H4 (cell line): Measurements from ENCODE around the gene CYP26B1. TPM values are rescaled to one million over a fixed set of nuclear protein-coding genes. Genes with fewer than 3 reads are reported as not detected.
A peak's percentile ranks its signal among the peaks of the same experiment; 100 is the strongest.

Source experiments
- DNase-seq: peaks from one replicate; pipeline ENCODE4 v3.0.0-alpha.2; 2015; ENCODE audit warnings: low spot score
- total RNA-seq: library from RNA; depleted of rRNA; stranded (reverse); fragments of >200 nt; shearing (Covaris generic); gene quantifications from 2 replicates; pipeline ENCODE4 v1.2.3, GENCODE V29; 2014

Gene CYP26B1
- total RNA-seq, 1 experiment from 2014 or later: 1.5 TPM

DNA sequence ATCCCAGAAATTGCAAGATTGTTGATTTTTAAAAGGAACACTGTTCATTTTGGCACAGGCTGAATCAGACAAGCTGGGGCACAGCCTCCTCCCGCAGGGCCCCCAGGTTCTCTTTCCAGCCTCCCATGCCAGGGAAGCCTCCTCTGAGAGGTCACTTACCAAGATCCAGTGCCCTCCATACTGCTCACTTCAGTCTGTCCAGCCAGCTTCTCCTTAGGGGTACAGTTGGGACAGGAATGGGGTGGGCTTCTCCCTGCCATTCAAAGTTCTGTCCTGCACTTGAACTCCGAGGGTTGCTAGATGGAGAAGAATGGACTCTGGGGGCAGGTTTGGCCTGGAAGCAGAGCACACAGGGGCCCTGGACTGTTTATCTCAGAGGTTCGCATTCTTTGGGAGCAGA lies 7.5 kb upstream of the CYP26B1 start:
- DNase-seq: no peak

DNA sequence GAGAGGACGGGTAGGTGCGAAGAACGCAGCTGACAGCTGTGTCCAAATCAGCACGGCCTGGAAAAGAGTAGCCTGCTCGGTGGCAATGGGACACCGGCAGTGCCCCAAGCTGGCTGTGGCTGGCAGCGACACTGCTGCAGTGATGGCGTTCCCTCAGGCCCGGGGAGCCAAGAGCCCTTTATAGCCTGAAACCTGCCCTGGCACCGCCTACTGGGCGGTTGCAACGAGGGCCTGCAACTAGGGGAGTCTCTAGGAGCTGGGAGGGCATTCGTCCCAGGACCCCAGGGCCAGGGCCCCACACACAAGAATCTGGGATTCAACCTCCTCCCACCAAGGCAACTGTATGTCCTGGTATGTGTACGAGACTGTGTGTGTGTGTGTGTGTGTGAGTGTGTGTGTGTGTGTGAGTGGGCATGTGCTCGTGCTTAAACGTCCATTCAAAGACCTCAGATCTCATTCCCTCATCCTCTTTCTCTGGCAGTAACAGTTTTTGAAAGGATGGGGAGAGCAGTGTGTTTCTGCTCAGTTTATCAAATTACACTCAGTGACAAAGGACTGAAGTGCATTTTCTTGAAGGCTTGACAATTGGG lies 6.8 kb upstream of the CYP26B1 start:
- no peak for DNase-seq

DNA sequence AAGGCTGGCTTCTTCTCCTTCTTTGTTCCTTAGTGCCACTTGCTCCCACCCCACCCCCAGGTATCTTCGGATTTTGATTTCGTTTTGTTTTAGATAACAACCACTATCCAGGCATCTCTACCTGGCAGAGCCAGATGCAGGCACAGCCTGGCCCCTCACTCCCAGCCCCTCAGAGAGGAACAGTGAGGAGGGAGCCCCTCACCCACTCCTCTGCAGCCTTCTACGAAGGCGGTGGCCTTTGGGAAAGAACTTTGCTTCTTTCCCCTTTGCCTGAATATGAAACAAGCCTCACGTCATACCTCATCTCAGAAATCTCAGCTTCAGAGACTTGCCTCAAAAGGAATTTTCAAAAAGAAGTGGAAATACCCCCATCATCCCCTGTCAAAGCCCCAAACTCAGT lies 6.3 kb upstream of the CYP26B1 start:
- DNase-seq: no peak

DNA sequence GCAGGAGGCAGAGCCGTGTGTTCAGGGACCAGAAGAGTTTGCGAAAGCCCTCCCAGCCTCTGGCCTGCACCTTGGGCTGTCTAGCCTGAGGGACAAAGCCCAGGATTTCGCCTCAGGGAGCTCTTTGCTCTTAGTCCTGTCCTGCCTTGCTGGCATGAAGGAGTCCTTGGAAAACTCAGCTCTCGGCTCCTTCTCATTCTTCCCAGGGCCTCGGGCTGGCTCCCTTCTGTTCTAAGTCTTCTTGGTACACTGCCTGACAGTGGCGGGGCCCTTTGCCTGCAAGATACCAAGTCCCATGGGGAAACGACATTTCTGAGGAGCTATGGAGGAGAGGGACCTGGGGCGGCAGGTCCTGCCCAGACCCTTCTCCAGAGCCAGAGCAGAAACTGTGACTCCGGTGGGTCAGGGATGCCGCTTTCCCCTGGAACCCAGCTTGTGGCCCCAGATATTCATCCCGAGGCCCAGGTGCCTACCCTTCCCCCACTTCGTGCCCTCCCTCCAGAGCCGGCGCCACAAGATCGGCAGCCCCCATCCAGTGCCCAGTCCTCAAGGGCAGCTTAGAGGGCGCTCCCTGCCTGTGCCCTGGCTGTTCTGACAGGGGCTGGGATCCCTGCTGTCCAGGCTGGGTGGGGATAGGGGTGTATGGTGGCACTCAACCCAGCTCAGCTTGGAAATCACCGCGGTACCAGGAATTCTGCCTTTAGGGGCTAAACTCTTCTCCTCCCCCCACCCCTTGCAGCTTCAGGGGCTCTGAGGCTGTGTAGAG lies 5.5 kb upstream of the CYP26B1 start:
- DNase-seq: no peak

DNA sequence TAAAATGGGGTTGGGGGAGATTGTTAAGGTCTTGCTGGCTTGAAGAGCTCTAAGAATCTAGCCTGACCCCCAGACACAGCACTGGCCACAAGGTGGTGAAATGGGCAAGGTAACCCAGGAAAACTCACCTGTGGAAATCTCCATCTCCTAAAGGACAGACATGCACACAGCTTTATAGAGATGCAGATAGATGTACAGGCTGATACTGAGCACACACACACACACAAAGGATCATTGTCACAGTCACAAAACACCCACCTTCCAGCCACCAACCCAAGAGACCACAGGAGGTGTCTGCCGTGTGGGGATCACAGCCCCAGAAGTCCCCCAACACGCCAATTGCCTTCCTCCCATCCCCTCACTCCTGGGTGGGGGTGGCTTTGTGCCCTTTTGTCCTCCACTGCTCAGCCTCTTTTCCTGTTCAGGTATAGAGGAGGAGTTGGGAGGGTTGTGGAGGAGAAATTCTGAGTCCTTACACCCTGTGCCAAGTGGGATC lies 3.2 kb upstream of the CYP26B1 start:
- no peak for DNase-seq

DNA sequence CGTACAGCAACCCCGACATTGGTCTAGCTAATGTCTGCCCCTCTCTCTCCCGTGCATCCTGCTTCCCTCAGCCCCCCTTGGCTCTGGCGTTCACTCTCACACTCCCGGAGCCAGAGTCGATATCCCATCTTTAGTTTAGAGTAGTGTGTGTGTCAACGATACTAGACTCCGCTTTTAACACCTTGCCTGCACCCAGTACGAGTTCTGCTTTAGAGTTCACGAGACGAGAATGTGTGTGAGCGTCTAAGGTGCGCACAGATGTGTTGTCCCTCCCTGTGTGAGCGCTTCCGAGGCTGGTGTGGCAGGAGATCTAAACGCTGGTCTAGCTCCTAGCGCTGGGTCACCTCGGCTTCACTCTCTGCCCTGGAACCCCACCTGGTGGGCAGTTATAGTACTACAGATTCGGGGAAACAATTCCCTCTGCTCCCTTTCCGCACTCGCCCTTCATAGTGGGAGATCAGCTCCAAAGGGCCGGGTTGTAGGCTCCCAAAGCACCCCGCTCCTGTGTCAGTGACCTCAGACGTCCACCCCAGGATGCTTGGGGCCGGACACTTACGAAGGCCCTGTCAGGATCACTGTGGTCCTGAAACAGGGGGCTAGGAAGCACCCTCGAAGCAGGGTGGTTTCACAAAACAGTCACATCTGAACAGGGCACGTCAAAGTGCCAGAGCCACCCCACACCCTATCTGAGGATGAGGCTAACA lies 2.6 kb upstream of the CYP26B1 start:
- peak; percentile 79 for DNase-seq

DNA sequence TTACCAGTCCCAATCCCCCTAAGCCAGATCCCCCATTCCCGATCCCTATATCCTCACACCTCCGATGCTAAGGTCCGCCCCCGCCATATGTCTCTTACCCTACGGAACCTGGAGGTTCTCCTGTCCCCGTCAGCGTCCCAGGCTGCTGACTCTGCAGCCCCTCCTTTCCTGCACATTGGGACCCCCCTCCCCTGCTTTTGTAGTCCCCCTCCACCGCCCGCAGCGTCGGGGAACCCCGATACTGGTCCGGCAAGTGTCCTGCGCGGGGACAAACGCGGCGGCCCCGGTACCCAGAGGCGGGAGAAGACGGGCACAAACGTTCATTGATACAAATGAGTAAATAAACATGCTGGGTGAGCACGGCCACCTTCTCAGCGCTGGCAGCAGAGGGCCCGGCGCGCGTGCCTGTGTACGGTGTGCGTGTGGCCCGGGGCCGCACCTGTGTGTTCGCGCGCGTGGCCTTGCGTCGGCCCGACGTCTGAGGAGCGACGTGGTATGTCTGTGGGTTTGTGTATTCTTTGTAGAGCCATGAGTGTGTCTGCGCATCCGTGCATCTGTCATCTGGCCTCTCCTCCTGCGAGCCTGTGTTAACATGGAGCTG lies 2.0 kb upstream of the CYP26B1 start:
- no peak for DNase-seq

DNA sequence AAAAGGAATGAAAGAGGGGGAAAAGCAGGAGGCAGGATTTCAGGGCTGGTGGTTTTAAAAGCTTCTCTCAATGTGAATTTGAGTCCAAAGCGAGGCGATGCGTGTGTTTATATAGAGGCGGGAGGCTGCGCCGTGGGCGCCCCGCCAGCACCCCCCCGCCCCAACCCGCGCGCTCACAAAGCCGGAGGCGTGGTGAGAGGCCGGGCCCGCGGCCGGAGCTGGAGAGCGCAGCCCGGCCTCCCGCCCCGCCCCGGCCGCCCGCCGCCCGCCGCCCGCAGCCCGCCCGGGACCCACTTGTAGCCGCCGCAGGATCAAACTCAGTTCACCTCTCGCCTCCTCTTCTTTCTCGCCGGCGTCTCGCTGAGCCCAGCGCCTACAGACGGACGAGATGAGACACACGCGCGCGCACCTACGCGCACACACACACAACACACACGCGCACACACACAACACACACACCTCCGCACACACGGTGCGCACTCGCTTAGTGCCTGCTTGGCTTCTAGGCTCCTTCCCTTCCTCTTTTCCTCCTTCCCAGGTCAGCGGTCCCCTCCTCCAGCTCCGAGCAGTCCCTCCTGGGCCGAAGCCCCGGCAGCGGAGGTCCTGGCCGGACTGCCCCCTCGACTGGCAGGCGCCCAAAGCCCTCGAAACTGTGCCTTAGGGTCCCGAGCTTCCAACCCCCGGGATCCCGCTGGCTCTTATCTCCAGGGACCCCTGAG lies 1.3 kb upstream of the CYP26B1 start:
- peak; percentile 53 for DNase-seq

DNA sequence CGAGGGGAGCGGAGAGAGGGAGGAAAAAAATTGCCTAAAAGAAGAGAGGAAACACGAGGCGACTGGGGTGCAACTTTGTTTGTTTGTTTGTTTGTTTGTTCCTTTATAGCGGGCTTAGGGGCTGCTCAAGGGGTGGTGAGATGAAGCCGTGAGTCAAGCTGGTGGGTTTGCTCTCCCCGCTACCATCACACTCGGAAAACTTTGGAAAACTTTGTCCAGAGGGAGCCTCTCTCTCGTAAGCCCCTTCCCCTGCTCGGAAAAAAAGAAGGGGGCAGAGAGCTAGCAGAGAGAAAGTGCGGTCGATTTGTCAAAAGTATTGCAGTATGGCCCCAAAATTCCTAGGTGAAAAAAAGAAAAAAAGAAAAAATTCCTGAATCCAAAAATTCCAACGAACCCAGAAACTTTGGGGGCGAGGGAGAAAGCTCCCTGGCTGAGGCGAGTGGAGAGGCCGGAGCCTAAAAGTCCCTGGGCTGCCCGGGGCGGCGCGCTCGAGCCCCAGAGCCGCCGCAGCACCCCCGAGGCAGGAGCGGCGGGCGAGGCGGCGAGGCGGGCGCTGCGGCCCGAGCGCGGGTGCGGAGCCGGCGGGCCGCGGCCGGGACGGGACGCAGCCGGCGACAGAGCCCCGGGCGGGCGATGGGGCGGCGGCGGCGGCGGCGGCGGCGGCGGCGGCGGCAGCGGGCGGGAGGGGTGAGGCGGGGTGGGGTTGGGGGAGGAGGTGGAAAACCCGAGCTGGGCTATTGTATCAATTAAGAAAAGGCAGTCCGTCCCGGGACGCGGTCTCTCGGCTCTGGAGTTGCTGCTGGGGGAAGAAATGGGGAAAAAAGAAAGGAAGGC lies 558 bp upstream of the CYP26B1 start:
- DNase-seq: no peak

DNA sequence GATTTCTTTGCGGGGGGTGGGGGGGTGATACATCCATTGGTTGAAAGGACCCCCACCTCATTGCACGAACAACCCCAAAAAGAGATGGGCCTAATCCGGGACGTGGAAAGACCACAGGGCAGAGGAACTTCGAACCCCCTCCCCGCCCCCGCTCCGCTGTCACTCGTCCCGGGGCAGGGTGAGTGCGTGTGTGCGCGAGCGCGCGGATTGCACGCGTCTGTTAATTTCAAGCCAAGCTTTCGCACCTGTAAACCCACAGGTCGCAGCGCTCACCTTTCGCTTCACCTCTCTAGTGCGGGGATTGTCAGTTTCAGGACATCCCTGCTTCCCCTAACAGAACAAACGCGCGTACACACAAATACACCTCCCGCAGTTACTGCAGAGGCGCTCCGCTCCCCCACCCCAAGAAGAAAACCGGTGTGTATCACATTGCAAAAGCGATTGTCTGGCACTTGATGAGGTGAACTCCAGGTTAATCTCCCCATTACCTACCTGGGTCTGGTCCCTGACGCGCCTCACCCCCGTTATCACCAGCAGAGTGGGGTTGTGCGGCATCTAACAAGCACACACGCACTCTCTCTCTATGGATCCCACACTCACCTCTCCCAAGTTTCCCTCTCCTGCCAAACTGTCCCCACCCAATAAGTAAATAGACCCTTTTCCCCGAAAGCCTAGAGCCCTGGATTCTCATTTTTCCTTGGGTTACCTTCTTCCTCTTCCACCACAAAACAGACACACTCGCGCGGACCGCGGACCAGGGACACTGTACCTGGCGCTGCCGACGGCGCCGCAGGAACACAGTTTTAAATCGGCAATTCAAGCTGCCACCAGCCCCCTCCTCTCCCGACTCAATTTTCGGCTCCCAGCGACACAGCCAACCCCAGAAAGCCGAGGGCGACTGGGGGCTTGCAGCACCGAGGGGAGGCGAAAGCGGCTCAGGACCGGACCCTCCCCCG lies 1.0 kb downstream of the CYP26B1 start:
- DNase-seq: no peak

DNA sequence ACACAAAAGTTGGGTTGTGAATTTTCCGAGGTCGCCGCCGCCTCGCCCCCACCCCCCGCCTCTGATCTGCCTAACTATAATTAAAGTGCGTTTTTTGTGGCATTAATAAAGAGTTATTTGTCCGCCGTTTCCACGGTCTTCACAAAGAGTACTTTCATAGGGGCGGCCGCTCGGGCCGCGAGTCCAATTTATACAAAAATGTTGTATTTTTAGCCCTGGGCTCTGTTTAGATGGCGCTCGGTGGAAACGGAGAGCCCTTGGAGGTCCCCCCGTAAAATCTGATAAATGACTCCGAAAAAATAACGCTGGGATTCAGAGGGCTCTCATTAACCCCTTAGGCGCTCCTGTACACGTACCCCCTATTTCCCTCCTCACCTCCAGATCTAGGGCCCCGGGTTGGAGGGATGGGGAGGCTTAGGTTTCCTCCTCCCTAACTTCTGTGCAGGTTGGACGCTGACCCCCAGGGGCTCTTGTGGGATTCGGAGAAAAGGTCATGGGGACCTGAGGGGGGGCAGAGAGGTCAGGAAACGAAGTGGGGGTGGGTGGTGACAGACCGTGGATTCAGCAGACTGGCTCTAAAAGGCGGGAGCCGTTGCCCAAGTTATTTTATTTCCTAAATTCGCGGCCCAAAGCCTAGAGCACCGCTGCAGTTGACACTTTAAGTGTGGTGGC lies 1.9 kb downstream of the CYP26B1 start:
- no peak for DNase-seq

DNA sequence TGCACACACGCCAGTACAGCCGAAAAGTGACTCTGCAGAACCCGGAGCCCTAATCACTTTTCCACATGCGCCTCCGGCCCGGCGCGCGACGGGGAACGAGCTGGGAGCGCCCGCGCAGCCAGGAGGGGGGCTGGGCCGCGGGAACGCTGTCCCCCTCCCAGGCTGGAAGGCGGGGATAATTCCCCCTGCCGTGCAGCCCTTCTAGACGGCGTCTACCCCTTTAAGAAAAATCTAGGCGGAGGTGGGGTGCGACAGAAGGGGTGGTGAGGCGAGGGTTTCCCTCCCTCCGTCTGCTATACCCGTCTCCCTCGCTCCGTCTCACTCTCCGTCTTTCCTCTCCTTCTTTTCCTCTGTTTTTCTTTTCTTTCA lies 2.4 kb downstream of the CYP26B1 start:
- DNase-seq: no peak

DNA sequence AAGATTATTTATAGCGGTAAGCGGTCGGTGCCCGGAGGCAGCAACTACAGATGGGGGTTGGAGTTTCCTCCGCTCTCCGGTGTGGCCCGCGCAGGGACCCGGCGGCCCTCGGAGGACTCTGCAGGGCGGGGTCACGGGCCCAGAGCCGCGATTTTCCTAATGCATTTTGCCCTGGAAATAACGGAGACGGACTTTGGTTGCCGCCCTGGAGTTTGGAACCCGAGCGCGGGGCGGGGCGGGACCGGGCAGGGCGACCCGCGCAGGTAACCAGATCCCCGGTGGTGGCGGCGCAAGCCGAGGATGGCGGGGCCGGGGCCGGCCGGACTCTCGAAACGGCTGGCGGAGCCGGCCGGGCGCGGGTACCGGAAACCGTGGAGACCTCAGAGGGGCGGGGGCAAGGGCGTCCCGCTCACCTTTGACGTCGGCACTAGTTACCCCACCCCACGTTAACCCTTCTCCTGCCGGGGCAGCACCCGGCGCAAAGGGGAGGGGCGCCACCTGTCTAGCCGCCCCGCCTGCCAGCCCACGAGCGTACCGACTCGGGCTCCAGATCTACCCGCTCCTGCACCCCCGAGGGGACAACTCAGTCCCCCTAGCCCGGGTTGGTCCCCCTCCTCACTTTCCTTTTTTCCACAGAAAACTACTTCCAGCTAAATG lies 2.9 kb downstream of the CYP26B1 start:
- no peak for DNase-seq

DNA sequence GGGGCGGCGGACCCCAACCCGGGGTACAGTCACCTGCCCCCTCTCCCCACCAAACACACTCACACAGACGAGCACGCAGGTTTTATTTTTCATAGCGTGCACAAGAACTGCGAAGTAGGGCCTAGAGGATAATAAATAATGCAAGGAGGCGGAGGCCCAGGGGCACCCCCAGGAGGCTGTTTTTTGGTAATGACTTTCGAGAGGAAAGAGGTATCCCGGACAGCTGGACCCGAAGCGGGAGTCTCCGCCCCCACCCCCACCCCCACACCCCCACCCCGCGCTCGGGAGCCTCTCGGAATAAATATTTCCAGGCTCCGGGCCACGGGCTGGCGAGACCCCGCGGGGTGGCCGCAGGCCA lies 3.4 kb downstream of the CYP26B1 start:
- DNase-seq: no peak

DNA sequence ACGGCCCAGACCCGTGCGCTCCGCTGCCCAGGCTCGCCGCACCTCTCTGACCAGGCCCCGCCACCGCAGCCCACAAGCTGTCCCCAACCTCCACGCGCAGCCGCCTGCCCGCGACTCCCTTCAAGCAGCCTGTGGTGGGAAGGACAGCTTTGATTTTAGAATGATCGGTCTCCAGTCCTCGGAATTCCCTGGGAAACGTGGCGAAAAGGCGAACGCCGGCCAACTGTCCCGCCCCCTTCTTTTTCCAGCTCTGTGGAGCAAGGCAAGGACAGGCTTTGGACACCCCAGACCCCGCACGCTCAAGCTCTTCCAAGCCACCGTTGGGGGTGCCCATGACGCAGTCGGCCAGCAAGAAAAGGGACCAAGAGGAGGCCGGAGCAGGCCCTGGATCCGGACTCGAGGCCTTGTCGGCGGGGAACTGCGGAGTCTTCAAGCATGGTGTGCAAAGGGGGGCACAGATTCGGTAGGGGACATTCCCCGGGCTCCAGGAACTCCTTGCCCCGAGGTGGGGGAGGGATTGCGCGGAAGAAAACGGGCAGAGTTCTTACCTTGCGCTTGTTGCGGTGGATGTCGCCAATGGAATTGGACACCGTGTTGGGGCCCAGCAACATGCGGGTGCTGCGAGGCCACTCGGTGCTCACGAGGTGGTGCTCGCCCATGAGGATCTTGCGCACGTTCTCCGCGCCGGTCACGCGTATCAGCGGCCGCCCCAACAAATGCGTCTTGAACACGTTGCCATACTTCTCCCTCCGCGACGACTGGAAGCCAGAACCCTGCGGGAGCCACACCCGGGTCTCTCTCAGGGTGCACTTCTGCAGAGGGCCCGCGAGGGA lies 4.0 kb downstream of the CYP26B1 start:
- no peak for DNase-seq

DNA sequence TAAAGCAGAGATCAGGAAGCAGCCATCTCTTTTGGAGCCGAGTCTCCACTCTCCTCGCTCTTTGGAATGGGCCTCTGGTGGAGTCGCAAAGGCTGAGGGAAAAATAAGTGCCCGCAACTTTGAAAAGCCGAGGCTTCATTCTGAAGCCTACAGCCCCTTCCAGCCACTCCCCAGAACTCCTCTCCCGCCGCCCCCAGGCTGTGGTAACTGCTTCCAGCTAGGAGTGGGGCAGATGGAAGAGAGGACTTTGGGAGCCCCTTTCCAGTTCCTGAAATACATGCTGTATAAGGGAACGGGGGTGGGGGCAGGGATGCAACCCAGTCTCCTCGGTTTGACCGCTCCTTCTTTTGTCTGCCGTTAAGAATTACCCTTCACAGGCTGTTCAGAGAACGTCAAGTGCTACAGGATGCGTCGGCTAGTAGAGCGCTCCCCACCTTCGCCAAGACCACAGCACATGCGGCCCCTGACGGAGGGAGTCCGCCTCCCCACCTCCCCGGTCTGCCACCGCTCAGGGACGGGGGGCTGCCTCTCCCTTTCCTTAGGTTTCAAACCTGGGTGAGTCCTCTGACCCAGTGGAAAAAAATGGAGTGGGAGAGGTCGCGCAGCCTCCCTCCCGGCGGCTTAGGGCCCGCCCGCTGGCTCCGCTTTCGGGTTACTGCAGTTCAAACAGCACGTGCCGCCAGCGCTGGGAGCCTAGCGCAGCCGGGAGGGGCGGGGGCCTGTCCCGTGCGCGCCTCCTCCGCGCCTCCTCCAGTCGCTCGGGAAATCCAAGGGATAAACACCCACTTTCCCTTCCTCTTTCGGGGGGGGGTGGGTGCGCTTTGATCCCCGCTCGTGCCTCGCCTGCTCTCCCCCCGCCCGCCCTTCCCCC lies 4.9 kb downstream of the CYP26B1 start:
- no peak for DNase-seq

DNA sequence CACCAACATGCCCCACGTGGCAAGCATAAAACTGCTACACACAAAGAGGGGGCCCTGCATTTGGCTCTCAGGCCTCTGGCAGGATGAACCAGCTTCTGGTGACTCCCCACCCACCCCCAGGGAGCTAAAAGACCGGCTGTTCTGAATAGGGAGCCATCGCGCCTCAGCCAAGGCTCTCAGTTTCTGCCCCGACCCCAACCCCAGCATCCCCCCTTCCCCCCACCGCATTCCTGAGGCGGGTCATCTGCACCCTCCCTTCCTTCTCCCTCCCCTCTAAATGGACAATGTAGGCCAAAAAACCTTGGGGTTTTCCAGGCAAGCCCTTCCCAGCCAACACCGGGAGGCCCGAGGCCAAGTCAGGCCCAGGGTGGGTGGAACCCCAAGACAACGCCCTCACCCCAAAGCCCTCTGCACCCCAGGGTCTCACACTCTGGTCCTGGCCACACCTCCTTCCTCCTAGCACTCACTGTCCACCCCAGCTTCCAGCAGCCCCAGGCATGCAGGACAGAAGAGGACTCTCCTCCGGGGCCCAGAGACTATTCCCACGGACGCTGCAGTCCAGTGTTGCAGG lies 5.7 kb downstream of the CYP26B1 start:
- no peak for DNase-seq
